Measurements from ENCODE around the gene SLC38A9.

SLC38A9 gene

DNA sequence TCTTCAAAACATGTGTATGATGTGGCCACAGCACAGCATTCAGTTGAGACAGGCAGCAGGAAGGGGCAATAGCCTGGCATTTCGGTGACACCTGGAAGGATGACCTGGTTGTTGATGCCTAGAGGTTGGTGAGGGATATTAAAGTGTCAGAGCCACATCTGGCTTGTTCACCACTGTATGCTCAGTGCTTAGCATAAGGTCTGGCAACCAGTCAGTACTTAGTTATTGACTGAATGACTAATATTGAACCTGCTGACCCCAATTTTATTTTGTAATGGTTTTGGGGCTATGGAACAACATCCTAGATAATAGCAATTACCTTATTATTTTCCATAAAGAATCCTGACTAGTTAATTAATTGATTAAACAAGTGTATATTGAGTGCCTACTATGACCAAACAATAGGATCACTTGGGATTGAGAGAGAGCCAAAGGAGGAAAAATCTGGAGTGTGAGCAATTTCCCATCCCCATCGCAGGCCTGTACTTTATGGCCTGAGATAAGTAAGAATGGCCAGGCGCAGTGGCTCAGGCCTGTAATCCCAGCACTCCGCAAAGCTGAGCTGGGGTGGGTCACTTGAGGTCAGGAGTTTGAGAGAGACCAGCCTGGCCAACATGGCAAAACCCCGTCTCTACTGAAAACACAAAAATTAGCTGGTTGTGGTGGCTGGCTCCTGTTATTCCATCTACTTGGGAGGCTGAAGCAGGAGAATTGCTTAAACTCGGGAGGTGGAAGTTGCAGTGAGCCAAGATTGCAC, 91.9 kb downstream of the SLC38A9 start:
- H3K36me3 ChIP-seq (ENCODE audit: control insufficient read depth, insufficient read depth, low read length), result no peaks in the 10 kb centered on the region
- no peak for DNase-seq (ENCODE audit: extremely low read depth, insufficient read length)
- no peaks in the 10 kb centered on the region for H3K27me3 ChIP-seq (replicated peaks; ENCODE audit: control insufficient read depth, insufficient read depth, low read length)
- no peak overlapping the region for H3K4me3 ChIP-seq (replicated peaks; ENCODE audit: low read depth, low read length)
- TF ChIP-seq, protein P1, sequence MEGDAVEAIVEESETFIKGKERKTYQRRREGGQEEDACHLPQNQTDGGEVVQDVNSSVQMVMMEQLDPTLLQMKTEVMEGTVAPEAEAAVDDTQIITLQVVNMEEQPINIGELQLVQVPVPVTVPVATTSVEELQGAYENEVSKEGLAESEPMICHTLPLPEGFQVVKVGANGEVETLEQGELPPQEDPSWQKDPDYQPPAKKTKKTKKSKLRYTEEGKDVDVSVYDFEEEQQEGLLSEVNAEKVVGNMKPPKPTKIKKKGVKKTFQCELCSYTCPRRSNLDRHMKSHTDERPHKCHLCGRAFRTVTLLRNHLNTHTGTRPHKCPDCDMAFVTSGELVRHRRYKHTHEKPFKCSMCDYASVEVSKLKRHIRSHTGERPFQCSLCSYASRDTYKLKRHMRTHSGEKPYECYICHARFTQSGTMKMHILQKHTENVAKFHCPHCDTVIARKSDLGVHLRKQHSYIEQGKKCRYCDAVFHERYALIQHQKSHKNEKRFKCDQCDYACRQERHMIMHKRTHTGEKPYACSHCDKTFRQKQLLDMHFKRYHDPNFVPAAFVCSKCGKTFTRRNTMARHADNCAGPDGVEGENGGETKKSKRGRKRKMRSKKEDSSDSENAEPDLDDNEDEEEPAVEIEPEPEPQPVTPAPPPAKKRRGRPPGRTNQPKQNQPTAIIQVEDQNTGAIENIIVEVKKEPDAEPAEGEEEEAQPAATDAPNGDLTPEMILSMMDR (IDR thresholded peaks at IDR 0.05; ENCODE audit: insufficient read depth, low read length, poor library complexity, severe bottlenecking), result no peak

DNA sequence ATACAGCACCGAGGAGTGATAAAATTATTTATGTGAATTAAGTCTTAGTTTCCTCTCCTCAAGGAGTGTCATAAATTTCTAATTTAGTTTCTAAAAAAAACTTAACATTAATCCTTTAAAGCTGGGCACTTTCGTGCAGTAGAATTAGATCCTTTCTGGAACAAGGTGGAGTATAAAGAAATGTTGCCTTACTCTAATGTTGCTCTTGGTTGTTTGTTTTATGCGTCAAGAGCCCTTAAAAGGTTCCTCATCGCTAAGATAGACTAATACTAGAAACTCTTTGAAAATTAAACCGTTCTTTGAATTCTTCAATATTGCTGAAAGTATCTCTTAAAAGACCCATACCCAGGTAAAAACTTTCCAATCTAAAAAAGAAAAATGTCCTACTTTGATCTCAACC, 93.8 kb downstream of the SLC38A9 start:
- no peak overlapping the region for H3K4me3 ChIP-seq (replicated peaks; ENCODE audit: low read depth, low read length)
- DNase-seq (ENCODE audit: extremely low read depth, insufficient read length), result no peak

DNA sequence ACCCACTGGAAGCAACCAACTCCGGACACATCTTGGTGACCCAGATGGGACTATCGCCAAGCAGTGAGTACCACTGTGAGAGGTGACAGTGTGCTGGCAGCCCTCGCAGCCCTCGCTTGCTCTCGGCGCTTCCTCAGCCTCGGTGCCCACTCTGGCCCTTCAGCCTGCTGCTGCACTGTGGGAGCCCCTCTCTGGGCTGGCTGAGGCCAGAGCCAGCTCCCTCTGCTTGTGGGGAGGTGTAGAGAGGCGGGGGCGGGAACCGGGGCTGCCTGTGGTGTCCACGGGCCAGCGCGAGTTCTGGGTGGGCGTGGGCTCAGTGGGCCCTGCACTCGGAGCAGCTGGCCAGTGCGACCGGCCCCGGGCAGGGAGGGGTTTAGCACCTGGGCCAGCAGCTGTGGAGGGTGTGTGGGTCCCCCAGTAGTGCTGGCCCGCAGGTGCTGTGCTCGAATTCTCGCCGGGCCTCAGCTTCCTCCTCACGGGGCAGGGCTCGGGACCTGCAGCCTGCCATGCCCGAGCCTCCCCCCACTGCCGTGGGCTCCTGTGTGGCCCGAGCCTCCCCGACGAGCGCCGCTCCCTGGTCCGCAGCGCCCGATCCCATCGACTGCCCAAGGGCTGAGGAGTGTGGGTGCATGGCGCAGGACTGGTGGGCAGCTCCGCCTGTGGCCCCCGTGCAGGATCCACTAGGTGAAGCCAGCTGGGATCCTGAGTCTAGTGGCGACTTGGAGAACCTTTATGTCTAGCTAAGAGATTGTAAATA, 98.8 kb downstream of the SLC38A9 start:
- H3K27me3 ChIP-seq (replicated peaks; ENCODE audit: control insufficient read depth, insufficient read depth, low read length), result no peaks in the 10 kb centered on the region
- no peak for DNase-seq (ENCODE audit: extremely low read depth, insufficient read length)
- TF ChIP-seq, protein P1 (IDR thresholded peaks at IDR 0.05; ENCODE audit: insufficient read depth, low read length, poor library complexity, severe bottlenecking), result no peak

More for the DNA sequence above, 93.8 kb downstream of the SLC38A9 start:
- Histone ChIP-seq H3K36me3 (ENCODE audit: control insufficient read depth, insufficient read depth, low read length) (no peaks in the 10 kb centered on the region), H3K27me3 (replicated peaks; ENCODE audit: control insufficient read depth, insufficient read depth, low read length) (no peaks in the 10 kb centered on the region)
- TF ChIP-seq, protein P1 (IDR thresholded peaks at IDR 0.05; ENCODE audit: insufficient read depth, low read length, poor library complexity, severe bottlenecking), result no peak

GRCh38 chr5:55610542-55610941, 101.6 kb downstream of the SLC38A9 start:
- Histone ChIP-seq H3K27me3 (replicated peaks; ENCODE audit: control insufficient read depth, insufficient read depth, low read length) (no peaks in the 10 kb centered on the region), H3K36me3 (ENCODE audit: control insufficient read depth, insufficient read depth, low read length) (no peaks in the 10 kb centered on the region), H3K4me3 (replicated peaks; ENCODE audit: low read depth, low read length) (no peak overlapping the region)
- DNase-seq (ENCODE audit: extremely low read depth, insufficient read length), result no peak
- TF ChIP-seq, protein P1 (IDR thresholded peaks at IDR 0.05; ENCODE audit: insufficient read depth, low read length, poor library complexity, severe bottlenecking), result no peak

More for the DNA sequence above, 98.8 kb downstream of the SLC38A9 start:
- Histone ChIP-seq H3K36me3 (ENCODE audit: control insufficient read depth, insufficient read depth, low read length) (no peaks in the 10 kb centered on the region), H3K4me3 (replicated peaks; ENCODE audit: low read depth, low read length) (no peak overlapping the region)

- Histone ChIP-seq H3K36me3 (ENCODE audit: control insufficient read depth, insufficient read depth, low read length) (no peaks in the 10 kb centered on the region), H3K27me3 (replicated peaks; ENCODE audit: control insufficient read depth, insufficient read depth, low read length) (no peaks in the 10 kb centered on the region), H3K4me3 (replicated peaks; ENCODE audit: low read depth, low read length) (no peak overlapping the region)
- no peak for DNase-seq (ENCODE audit: extremely low read depth, insufficient read length)
- TF ChIP-seq, protein P1 (IDR thresholded peaks at IDR 0.05; ENCODE audit: insufficient read depth, low read length, poor library complexity, severe bottlenecking), result no peak
These were observed 102.7 kb downstream of the SLC38A9 start for GRCh38 chr5:55609413-55609812.

Data from GM06990 (cell line).